Measurements from ENCODE around the gene ARL6IP4.

ARL6IP4 gene

DNA sequence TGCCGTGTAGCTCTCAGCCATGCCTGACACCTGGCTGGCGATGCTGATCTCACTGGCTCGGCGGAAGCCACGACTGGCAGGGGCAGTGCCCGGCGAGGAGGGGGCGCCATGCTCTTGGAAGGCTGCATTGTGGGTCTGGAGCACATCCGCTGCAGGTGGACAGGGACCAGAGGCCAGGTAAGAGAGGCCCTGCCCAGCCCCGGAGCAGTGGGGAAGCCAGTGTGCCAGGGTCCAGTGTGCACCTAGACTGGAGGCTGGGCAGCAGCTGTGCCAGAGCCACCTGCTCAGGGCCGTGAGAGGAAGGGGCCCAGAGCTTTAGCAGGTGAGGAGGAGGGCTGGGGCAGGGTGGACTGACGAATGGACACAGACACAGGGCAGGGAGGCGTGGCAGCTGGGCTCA lies 10.1 kb downstream of the ARL6IP4 start:
- no peak for DNase-seq (ENCODE audit: low read depth in 1 of 2, low spot score in 1 of 2)
- Histone ChIP-seq H3K27ac (replicated peaks) (no peak overlapping the region), H3K27me3 (ENCODE audit: insufficient read depth, poor library complexity, severe bottlenecking) (no peaks in the 10 kb centered on the region), H3K4me3 (replicated peaks; ENCODE audit: insufficient read depth, low read length) (no peak overlapping the region)
- TF ChIP-seq, protein P1, sequence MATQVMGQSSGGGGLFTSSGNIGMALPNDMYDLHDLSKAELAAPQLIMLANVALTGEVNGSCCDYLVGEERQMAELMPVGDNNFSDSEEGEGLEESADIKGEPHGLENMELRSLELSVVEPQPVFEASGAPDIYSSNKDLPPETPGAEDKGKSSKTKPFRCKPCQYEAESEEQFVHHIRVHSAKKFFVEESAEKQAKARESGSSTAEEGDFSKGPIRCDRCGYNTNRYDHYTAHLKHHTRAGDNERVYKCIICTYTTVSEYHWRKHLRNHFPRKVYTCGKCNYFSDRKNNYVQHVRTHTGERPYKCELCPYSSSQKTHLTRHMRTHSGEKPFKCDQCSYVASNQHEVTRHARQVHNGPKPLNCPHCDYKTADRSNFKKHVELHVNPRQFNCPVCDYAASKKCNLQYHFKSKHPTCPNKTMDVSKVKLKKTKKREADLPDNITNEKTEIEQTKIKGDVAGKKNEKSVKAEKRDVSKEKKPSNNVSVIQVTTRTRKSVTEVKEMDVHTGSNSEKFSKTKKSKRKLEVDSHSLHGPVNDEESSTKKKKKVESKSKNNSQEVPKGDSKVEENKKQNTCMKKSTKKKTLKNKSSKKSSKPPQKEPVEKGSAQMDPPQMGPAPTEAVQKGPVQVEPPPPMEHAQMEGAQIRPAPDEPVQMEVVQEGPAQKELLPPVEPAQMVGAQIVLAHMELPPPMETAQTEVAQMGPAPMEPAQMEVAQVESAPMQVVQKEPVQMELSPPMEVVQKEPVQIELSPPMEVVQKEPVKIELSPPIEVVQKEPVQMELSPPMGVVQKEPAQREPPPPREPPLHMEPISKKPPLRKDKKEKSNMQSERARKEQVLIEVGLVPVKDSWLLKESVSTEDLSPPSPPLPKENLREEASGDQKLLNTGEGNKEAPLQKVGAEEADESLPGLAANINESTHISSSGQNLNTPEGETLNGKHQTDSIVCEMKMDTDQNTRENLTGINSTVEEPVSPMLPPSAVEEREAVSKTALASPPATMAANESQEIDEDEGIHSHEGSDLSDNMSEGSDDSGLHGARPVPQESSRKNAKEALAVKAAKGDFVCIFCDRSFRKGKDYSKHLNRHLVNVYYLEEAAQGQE (IDR thresholded peaks at IDR 0.05; ENCODE audit: insufficient replicate concordance, low read depth) = no peak
- TF ChIP-seq, protein P2, sequence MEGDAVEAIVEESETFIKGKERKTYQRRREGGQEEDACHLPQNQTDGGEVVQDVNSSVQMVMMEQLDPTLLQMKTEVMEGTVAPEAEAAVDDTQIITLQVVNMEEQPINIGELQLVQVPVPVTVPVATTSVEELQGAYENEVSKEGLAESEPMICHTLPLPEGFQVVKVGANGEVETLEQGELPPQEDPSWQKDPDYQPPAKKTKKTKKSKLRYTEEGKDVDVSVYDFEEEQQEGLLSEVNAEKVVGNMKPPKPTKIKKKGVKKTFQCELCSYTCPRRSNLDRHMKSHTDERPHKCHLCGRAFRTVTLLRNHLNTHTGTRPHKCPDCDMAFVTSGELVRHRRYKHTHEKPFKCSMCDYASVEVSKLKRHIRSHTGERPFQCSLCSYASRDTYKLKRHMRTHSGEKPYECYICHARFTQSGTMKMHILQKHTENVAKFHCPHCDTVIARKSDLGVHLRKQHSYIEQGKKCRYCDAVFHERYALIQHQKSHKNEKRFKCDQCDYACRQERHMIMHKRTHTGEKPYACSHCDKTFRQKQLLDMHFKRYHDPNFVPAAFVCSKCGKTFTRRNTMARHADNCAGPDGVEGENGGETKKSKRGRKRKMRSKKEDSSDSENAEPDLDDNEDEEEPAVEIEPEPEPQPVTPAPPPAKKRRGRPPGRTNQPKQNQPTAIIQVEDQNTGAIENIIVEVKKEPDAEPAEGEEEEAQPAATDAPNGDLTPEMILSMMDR (IDR thresholded peaks at IDR 0.05; ENCODE audit: insufficient read depth, low read length) = no peak
- TF ChIP-seq POLR2AphosphoS5 (IDR thresholded peaks at IDR 0.05; ENCODE audit: low read depth) = no peak

DNA sequence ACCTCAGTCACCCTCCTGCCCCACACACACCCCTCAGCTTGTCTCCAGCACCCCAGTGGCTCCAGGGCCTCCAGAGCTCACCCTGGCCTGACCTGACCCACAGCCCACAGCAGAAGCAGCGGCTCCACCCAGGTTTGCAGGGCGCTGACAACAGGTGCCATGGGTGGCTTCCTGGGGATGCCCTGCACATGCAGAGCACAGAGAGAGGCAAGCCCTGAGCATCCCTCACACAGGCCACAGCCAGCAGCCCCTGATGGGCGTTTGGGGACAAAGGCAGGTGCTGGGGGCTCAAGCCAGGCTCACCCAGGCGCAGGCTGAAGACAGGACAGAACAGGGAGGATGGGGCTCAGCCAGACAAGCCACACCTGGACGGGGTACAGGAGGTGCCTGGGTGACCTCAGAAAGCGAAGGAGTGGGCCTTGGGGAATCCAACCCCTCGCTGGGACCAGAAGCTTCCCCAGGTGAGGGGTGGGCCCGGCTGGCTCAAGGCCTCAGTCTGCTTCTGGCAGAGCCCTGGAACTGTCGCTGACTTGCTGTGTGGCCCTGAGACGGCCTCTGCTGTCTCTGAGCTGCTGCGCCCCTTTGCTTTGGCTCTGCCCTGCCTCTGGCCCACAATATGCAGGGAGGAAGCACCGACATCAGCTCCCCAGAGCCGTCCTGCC lies 10.6 kb downstream of the ARL6IP4 start:
- no peak for DNase-seq (ENCODE audit: low read depth in 1 of 2, low spot score in 1 of 2)

DNA sequence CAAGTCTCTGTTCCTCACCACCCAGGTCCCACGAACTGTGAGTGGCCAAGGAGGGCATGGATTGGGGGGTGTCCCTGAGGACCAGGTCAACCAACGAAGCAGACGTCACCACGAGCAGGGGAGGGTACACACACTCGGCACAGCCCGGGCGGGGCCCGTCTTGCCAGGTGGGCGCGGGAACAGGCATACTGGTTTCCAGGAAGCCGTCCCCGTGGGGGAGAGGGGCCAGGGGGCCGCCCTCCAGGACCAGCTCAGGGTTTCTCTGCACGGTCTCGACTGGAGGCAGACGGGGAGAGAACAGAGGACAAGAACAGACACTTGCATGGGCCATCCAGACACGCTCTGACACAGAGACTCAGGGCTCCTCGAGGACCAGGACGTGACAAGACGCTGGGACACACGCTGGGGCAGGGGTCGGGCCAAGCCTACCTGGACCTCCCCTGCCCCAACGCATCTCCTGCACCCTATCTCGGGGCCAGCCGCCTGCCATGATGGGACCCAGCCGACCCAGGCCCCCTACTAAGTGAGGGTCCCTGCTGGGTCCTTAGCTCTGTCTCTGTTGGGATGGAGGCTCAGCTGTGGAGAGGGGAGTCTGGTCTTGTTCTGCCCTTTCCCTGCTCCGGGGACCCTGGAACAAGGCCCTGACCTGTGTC lies 11.3 kb downstream of the ARL6IP4 start:
- no peak for DNase-seq (ENCODE audit: low read depth in 1 of 2, low spot score in 1 of 2)
- Histone ChIP-seq H3K27me3 (ENCODE audit: insufficient read depth, poor library complexity, severe bottlenecking) (no peaks in the 10 kb centered on the region), H3K4me3 (replicated peaks; ENCODE audit: insufficient read depth, low read length) (no peak overlapping the region), H3K27ac (replicated peaks) (no peak overlapping the region)
- TF ChIP-seq, protein P2 (IDR thresholded peaks at IDR 0.05; ENCODE audit: insufficient read depth, low read length) = no peak
- TF ChIP-seq SPI1 (IDR thresholded peaks at IDR 0.05; ENCODE audit: borderline replicate concordance, low read depth) = no peak
- TF ChIP-seq GABPA (IDR thresholded peaks at IDR 0.05; ENCODE audit: low read depth) = no peak
- TF ChIP-seq POLR2AphosphoS5 (IDR thresholded peaks at IDR 0.05; ENCODE audit: low read depth) = no peak
- TF ChIP-seq, protein P1 (IDR thresholded peaks at IDR 0.05; ENCODE audit: insufficient replicate concordance, low read depth) = no peak

More for the DNA sequence above, 10.6 kb downstream of the ARL6IP4 start:
- H3K4me3 ChIP-seq (replicated peaks; ENCODE audit: insufficient read depth, low read length) = no peak overlapping the region
- TF ChIP-seq, protein P2 (IDR thresholded peaks at IDR 0.05; ENCODE audit: insufficient read depth, low read length) = no peak
- TF ChIP-seq, protein P1 (IDR thresholded peaks at IDR 0.05; ENCODE audit: insufficient replicate concordance, low read depth) = no peak
- no peak overlapping the region for H3K27ac ChIP-seq (replicated peaks)
- H3K27me3 ChIP-seq (ENCODE audit: insufficient read depth, poor library complexity, severe bottlenecking) = no peaks in the 10 kb centered on the region
